ENCODE measurements around the gene SKAP1.
A peak's percentile ranks its signal among the peaks of the same experiment; 100 is the strongest.

The SKAP1 gene

GRCh38 chr17:48347177-48347576 lies 82.8 kb downstream of the SKAP1 start:
- TF ChIP-seq EZH2phosphoT487 (IDR thresholded peaks at IDR 0.05; ENCODE audit: borderline replicate concordance): no peak
- TF ChIP-seq, protein P1, sequence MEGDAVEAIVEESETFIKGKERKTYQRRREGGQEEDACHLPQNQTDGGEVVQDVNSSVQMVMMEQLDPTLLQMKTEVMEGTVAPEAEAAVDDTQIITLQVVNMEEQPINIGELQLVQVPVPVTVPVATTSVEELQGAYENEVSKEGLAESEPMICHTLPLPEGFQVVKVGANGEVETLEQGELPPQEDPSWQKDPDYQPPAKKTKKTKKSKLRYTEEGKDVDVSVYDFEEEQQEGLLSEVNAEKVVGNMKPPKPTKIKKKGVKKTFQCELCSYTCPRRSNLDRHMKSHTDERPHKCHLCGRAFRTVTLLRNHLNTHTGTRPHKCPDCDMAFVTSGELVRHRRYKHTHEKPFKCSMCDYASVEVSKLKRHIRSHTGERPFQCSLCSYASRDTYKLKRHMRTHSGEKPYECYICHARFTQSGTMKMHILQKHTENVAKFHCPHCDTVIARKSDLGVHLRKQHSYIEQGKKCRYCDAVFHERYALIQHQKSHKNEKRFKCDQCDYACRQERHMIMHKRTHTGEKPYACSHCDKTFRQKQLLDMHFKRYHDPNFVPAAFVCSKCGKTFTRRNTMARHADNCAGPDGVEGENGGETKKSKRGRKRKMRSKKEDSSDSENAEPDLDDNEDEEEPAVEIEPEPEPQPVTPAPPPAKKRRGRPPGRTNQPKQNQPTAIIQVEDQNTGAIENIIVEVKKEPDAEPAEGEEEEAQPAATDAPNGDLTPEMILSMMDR (conservative IDR thresholded peaks at IDR 0.05; ENCODE audit: low read length): no peak
- no peaks in the 10 kb centered on the region for H3K79me2 ChIP-seq (ENCODE audit: insufficient read depth, low read length)
- H3K4me2 ChIP-seq (ENCODE audit: low read depth, low read length, poor library complexity, severe bottlenecking): no peak overlapping the region
- peaks cover 15% of the 10 kb centered on the region for H3K4me1 ChIP-seq (ENCODE audit: insufficient read depth, low read length, poor library complexity, severe bottlenecking)
- no peaks in the 10 kb centered on the region for H3K9me3 ChIP-seq (ENCODE audit: insufficient read depth, low read depth, low read length)
- H3K27me3 ChIP-seq (ENCODE audit: insufficient read depth, low read length, poor library complexity, severe bottlenecking): no peaks in the 10 kb centered on the region
- H3F3A ChIP-seq (ENCODE audit: low read depth): no peaks in the 10 kb centered on the region
- no peaks in the 10 kb centered on the region for H4K20me1 ChIP-seq (ENCODE audit: insufficient read depth, low read length, poor library complexity, severe bottlenecking)
- H3K36me3 ChIP-seq (ENCODE audit: insufficient read depth, low read length): no peaks in the 10 kb centered on the region
- H3K9me2 ChIP-seq (replicated peaks; ENCODE audit: low read depth, low read length): no peaks in the 10 kb centered on the region
- no peak overlapping the region for H3K9ac ChIP-seq (ENCODE audit: low read depth, low read length, poor library complexity, severe bottlenecking)
- no peak overlapping the region for H2AFZ ChIP-seq (ENCODE audit: low read length)
- no peak overlapping the region for H3K4me3 ChIP-seq (ENCODE audit: low read length, poor library complexity, severe bottlenecking)

GRCh38 chr17:48344251-48344650 lies 85.8 kb downstream of the SKAP1 start:
- no peaks in the 10 kb centered on the region for H3K36me3 ChIP-seq (ENCODE audit: insufficient read depth, low read length)
- no peak overlapping the region for H2AFZ ChIP-seq (ENCODE audit: low read length)
- no peaks in the 10 kb centered on the region for H3F3A ChIP-seq (ENCODE audit: low read depth)
- no peak overlapping the region for H3K4me2 ChIP-seq (ENCODE audit: low read depth, low read length, poor library complexity, severe bottlenecking)
- H3K9me2 ChIP-seq (replicated peaks; ENCODE audit: low read depth, low read length): no peaks in the 10 kb centered on the region
- no peak for TF ChIP-seq EZH2phosphoT487 (IDR thresholded peaks at IDR 0.05; ENCODE audit: borderline replicate concordance)
- TF ChIP-seq, protein P1 (conservative IDR thresholded peaks at IDR 0.05; ENCODE audit: low read length): no peak
- no peaks in the 10 kb centered on the region for H4K20me1 ChIP-seq (ENCODE audit: insufficient read depth, low read length, poor library complexity, severe bottlenecking)
- H3K4me1 ChIP-seq (ENCODE audit: insufficient read depth, low read length, poor library complexity, severe bottlenecking): peaks cover 24% of the 10 kb centered on the region
- H3K9me3 ChIP-seq (ENCODE audit: insufficient read depth, low read depth, low read length): no peaks in the 10 kb centered on the region
- no peaks in the 10 kb centered on the region for H3K79me2 ChIP-seq (ENCODE audit: insufficient read depth, low read length)
- H3K4me3 ChIP-seq (ENCODE audit: low read length, poor library complexity, severe bottlenecking): no peak overlapping the region
- H3K27me3 ChIP-seq (ENCODE audit: insufficient read depth, low read length, poor library complexity, severe bottlenecking): no peaks in the 10 kb centered on the region
- no peak overlapping the region for H3K9ac ChIP-seq (ENCODE audit: low read depth, low read length, poor library complexity, severe bottlenecking)

GRCh38 chr17:48340916-48341315 lies 89.1 kb downstream of the SKAP1 start:
- H3K27me3 ChIP-seq (ENCODE audit: insufficient read depth, low read length, poor library complexity, severe bottlenecking): no peaks in the 10 kb centered on the region

More at GRCh38 chr17:48340916-48341315, 89.1 kb downstream of the SKAP1 start:
- no peak overlapping the region for H3K4me3 ChIP-seq (ENCODE audit: low read length, poor library complexity, severe bottlenecking)
- TF ChIP-seq, protein P1 (conservative IDR thresholded peaks at IDR 0.05; ENCODE audit: low read length): no peak
- no peak for TF ChIP-seq EZH2phosphoT487 (IDR thresholded peaks at IDR 0.05; ENCODE audit: borderline replicate concordance)
- H3K4me2 ChIP-seq (ENCODE audit: low read depth, low read length, poor library complexity, severe bottlenecking): peak overlapping the region; percentile 13
- H3K79me2 ChIP-seq (ENCODE audit: insufficient read depth, low read length): peaks cover 22% of the 10 kb centered on the region
- no peak overlapping the region for H2AFZ ChIP-seq (ENCODE audit: low read length)
- H3K4me1 ChIP-seq (ENCODE audit: insufficient read depth, low read length, poor library complexity, severe bottlenecking): peaks cover 53% of the 10 kb centered on the region
- no peaks in the 10 kb centered on the region for H3K9me2 ChIP-seq (replicated peaks; ENCODE audit: low read depth, low read length)
- no peaks in the 10 kb centered on the region for H4K20me1 ChIP-seq (ENCODE audit: insufficient read depth, low read length, poor library complexity, severe bottlenecking)
- H3K9me3 ChIP-seq (ENCODE audit: insufficient read depth, low read depth, low read length): no peaks in the 10 kb centered on the region
- H3K36me3 ChIP-seq (ENCODE audit: insufficient read depth, low read length): no peaks in the 10 kb centered on the region
- H3K9ac ChIP-seq (ENCODE audit: low read depth, low read length, poor library complexity, severe bottlenecking): peak overlapping the region; percentile 33
- no peaks in the 10 kb centered on the region for H3F3A ChIP-seq (ENCODE audit: low read depth)
